HEK293 (cell line): ENCODE data around the gene AFG1L.
"Not testable (repeated sequence)": the region's sequence is repeated elsewhere in the genome, so short reads cannot be mapped to it uniquely, and the experiment has no call there.

Experiments used
- CTCF ChIA-PET: fragments of 350-600 bp; formaldehyde crosslinking; extraction: SDS; loops from one replicate; lab custom pipeline; 2021; ENCODE audit warnings: antibody characterized with exemption; lab: Yijun Ruan, JAX
- POLR2A ChIA-PET: fragments of 300-600 bp; formaldehyde crosslinking; extraction: SDS; loops from one replicate; lab custom pipeline; 2020; ENCODE audit warnings: antibody characterized with exemption, inconsistent platforms; lab: Yijun Ruan, JAX
- H3K27ac ChIP-seq: fragments of 200-500 bp; sonication (Bioruptor generic); 2 replicates; pipeline ENCODE4 v1.5.1; 2014; ENCODE audit warnings: low read depth, low read length, control low read depth, inconsistent platforms; ENCODE audit errors: extremely low read depth
- H3K36me3 ChIP-seq, 2 experiments: fragments of 200-500 bp in 1 of 2; sonication (Bioruptor generic) in 1 of 2; 1 replicate in 1 of 2; 2 replicates in 1 of 2; pipeline ENCODE4 v1.5.1; 2014 to 2017; ENCODE audit warnings: inconsistent platforms in 2 of 2, low read length in 2 of 2; ENCODE audit not compliant: control insufficient read depth in 2 of 2, insufficient read depth in 1 of 2
- H3K4me1 ChIP-seq: fragments of 200-500 bp; sonication (Bioruptor generic); 2 replicates; pipeline ENCODE4 v1.5.1; 2014; ENCODE audit warnings: mild to moderate bottlenecking, low read length, inconsistent platforms; ENCODE audit not compliant: control insufficient read depth, insufficient read depth
- H3K4me3 ChIP-seq: 2 replicates; pipeline ENCODE4 v1.5.1; 2011; ENCODE audit warnings: low read depth, mild to moderate bottlenecking, control low read depth, low read length, moderate library complexity
- H3K9me3 ChIP-seq: fragments of 200-500 bp; sonication (Bioruptor generic); 2 replicates; pipeline ENCODE4 v1.5.1; 2014; ENCODE audit warnings: low read depth, low read length, inconsistent platforms; ENCODE audit not compliant: control insufficient read depth, insufficient read depth
- GFI1B ChIP-seq: fragments of 450-650 bp; formaldehyde crosslinking; IDR thresholded peaks from 2 replicates; pipeline ENCODE4 v1.5.1; 2016; ENCODE audit warnings: missing biosample characterization, missing genetic modification characterization
- PRDM2 ChIP-seq: fragments of 450-650 bp; formaldehyde crosslinking; IDR thresholded peaks from 2 replicates; pipeline ENCODE4 v1.5.1; 2016; ENCODE audit warnings: missing biosample characterization, missing genetic modification characterization, borderline replicate concordance
- ZNF211 ChIP-seq: fragments of 450-650 bp; formaldehyde crosslinking; IDR thresholded peaks from 2 replicates; pipeline ENCODE4 v1.5.1; 2016; ENCODE audit warnings: low read depth, missing biosample characterization, missing genetic modification characterization
- ZNF362 ChIP-seq: fragments of 450-650 bp; formaldehyde crosslinking; IDR thresholded peaks from 2 replicates; pipeline ENCODE4 v1.5.1; 2016; ENCODE audit warnings: missing biosample characterization, missing genetic modification characterization
- ZNF544 ChIP-seq: fragments of 450-650 bp; formaldehyde crosslinking; IDR thresholded peaks from 2 replicates; pipeline ENCODE4 v1.5.0; 2017; ENCODE audit warnings: missing biosample characterization, missing genetic modification characterization
- ZNF555 ChIP-seq: fragments of 450-650 bp; formaldehyde crosslinking; conservative IDR thresholded peaks from 2 replicates; pipeline ENCODE4 v1.5.1; 2017; ENCODE audit warnings: missing biosample characterization, mild to moderate bottlenecking, missing genetic modification characterization, inconsistent platforms
- ZNF664 ChIP-seq: fragments of 450-650 bp; formaldehyde crosslinking; IDR thresholded peaks from 2 replicates; pipeline ENCODE4 v1.5.1; 2016; ENCODE audit warnings: missing biosample characterization, missing genetic modification characterization
- ZSCAN5A ChIP-seq: fragments of 450-650 bp; formaldehyde crosslinking; IDR thresholded peaks from 2 replicates; pipeline ENCODE4 v1.5.1; 2016; ENCODE audit warnings: missing biosample characterization, missing genetic modification characterization

Gene AFG1L

GRCh38 chr6:108287373-108287772 lies 7.5 kb upstream of the AFG1L start (continued):
- no peak for TF ChIP-seq PRDM2 (tag by site-specific recombination)
- TF ChIP-seq ZNF544 (tag by site-specific recombination), result no peak

GRCh38 chr6:108288742-108289141 lies 6.1 kb upstream of the AFG1L start:
- H3K4me1 ChIP-seq, result no peaks in the 10 kb centered on the region
- H3K27ac ChIP-seq, result no peak overlapping the region
- POLR2A ChIA-PET, result no interaction called here
- TF ChIP-seq ZSCAN5A (no peak), ZNF211 (tag by site-specific recombination) (no peak)
- no peaks in the 10 kb centered on the region for H3K9me3 ChIP-seq
- CTCF ChIA-PET, result interaction anchor here (0.7 kb wide), 1 partner anchor 230 kb away, joined by 5 read pairs; no protein-coding TSS in a partner anchor
- no peak overlapping the region for H3K4me3 ChIP-seq
- no peaks in the 10 kb centered on the region for H3K36me3 ChIP-seq

GRCh38 chr6:108291091-108291490 lies 3.8 kb upstream of the AFG1L start:
- ChIA-PET POLR2A (no interaction called here), CTCF (no interaction called here)
- TF ChIP-seq ZNF664 (peak; percentile 49), ZNF555 (tag by site-specific recombination) (no peak)
- no peak overlapping the region for H3K4me3 ChIP-seq
- no peaks in the 10 kb centered on the region for H3K9me3 ChIP-seq
- no peak overlapping the region for H3K27ac ChIP-seq
- H3K4me1 ChIP-seq, result 0 out of 2 replicates have a peak, but pooled peaks cover 2% of the 10 kb centered on the region
- H3K36me3 ChIP-seq, result no peaks in the 10 kb centered on the region

- H3K36me3 ChIP-seq, H3K27ac ChIP-seq, H3K4me3 ChIP-seq, H3K4me1 ChIP-seq, H3K9me3 ChIP-seq, POLR2A ChIA-PET: not testable (repeated sequence)
- CTCF ChIA-PET, result interaction anchor here (0.6 to 0.8 kb wide), 2 partner anchors 20 to 159 kb away, joined by 3 read pairs; no protein-coding TSS in a partner anchor
These were observed 2.3 kb upstream of the AFG1L start for GRCh38 chr6:108292561-108292960.

- CTCF ChIA-PET, result no interaction called here
- POLR2A ChIA-PET, result interaction anchor here (1.4 to 2.0 kb wide), 2 partner anchors 9 to 33 kb away, joined by 5 to 19 read pairs; partner anchors contain the start of gene SNX3
- Histone ChIP-seq H3K4me1 (0 out of 2 replicates have a peak, but pooled peaks cover 2% of the 10 kb centered on the region), H3K27ac (peak overlapping the region; percentile 77), H3K4me3 (peak overlapping the region; percentile 85)
- TF ChIP-seq GFI1B (tag by site-specific recombination), result no peak
- peak; percentile 73 for TF ChIP-seq ZNF362 (tag by site-specific recombination)
- TF ChIP-seq, all 188 proteins: peak for 1
- Histone ChIP-seq H3K9me3 (no peaks in the 10 kb centered on the region), H3K36me3 (no peaks in the 10 kb centered on the region)
These were observed 1.1 kb upstream of the AFG1L start for GRCh38 chr6:108293527-108294296.
